GM23338 (cell line): ENCODE results near the gene CAMSAP3. TPM values are rescaled to one million over a fixed set of nuclear protein-coding genes. Genes with fewer than 3 reads are reported as not detected.

Experiments
- ATAC-seq: fragments of 200-7000 bp; cut with Tn5 transposase; 3 replicates; pipeline ENCODE4 v1.9.1; 2020
- DNase-seq: peaks from one replicate; pipeline ENCODE4 v3.0.0-alpha.2; 2015; ENCODE audit warnings: low spot score
- H2AFZ ChIP-seq: fragments of 200-600 bp; sonication (generic); 2 replicates; pipeline ENCODE4 v1.8.0; 2016; ENCODE audit warnings: antibody characterized with exemption, mild to moderate bottlenecking, moderate library complexity
- H3F3A ChIP-seq: fragments of 200-600 bp; sonication (generic); replicated peaks from 2 replicates; pipeline ENCODE4 v1.8.0; 2017; ENCODE audit warnings: antibody characterized with exemption, mixed run types, low read depth
- H3K27ac ChIP-seq: fragments of 200-600 bp; sonication (generic); 2 replicates; pipeline ENCODE4 v1.6.1; 2016; ENCODE audit warnings: low read depth
- H3K27me3 ChIP-seq: fragments of 200-600 bp; sonication (generic); 2 replicates; pipeline ENCODE4 v1.8.0; 2016; ENCODE audit warnings: mild to moderate bottlenecking, mixed run types, moderate library complexity; ENCODE audit not compliant: insufficient read depth
- H3K36me3 ChIP-seq: fragments of 200-600 bp; sonication (generic); 2 replicates; pipeline ENCODE4 v1.8.0; 2016; ENCODE audit warnings: mild to moderate bottlenecking; ENCODE audit not compliant: insufficient read depth
- H3K4me1 ChIP-seq: fragments of 200-600 bp; sonication (generic); 2 replicates; pipeline ENCODE4 v1.8.0; 2016; ENCODE audit warnings: mild to moderate bottlenecking, moderate library complexity; ENCODE audit not compliant: insufficient read depth
- H3K4me2 ChIP-seq: fragments of 200-600 bp; sonication (generic); 2 replicates; pipeline ENCODE4 v1.7.1; 2017; ENCODE audit warnings: mixed run types
- H3K4me3 ChIP-seq: fragments of 200-600 bp; sonication (generic); 2 replicates; pipeline ENCODE4 v1.6.1; 2016; ENCODE audit warnings: mixed run types
- H3K79me2 ChIP-seq: fragments of 200-600 bp; sonication (generic); replicated peaks from 2 replicates; pipeline ENCODE4 v1.8.0; 2017; ENCODE audit warnings: mild to moderate bottlenecking; ENCODE audit not compliant: insufficient read depth
- H3K9me2 ChIP-seq: fragments of 200-600 bp; sonication (generic); 2 replicates; pipeline ENCODE4 v1.8.0; 2017; ENCODE audit not compliant: insufficient read depth
- H4K20me1 ChIP-seq: fragments of 200-600 bp; sonication (generic); replicated peaks from 2 replicates; pipeline ENCODE4 v1.8.0; 2017; ENCODE audit warnings: mild to moderate bottlenecking; ENCODE audit not compliant: insufficient read depth
- H3K27ac Mint-ChIP-seq: 2 replicates; pipeline ENCODE4 v1.8.0; 2020; ENCODE audit warnings: inconsistent platforms, mild to moderate bottlenecking, moderate library complexity, mixed read lengths
- H3K27me3 Mint-ChIP-seq: 3 replicates; pipeline ENCODE4 v1.8.0; 2022; ENCODE audit warnings: low read depth, mild to moderate bottlenecking, moderate library complexity, mixed read lengths, inconsistent platforms; ENCODE audit not compliant: insufficient read depth, poor library complexity
- H3K36me3 Mint-ChIP-seq: 3 replicates; pipeline ENCODE4 v1.8.0; 2021; ENCODE audit warnings: low read depth, mild to moderate bottlenecking, inconsistent platforms, moderate library complexity, mixed read lengths
- H3K4me1 Mint-ChIP-seq: 3 replicates; pipeline ENCODE4 v1.8.0; 2020; ENCODE audit warnings: mild to moderate bottlenecking, inconsistent platforms, mixed read lengths
- H3K4me3 Mint-ChIP-seq: 3 replicates; pipeline ENCODE4 v1.8.0; 2021; ENCODE audit warnings: moderate library complexity, mild to moderate bottlenecking, inconsistent platforms, mixed read lengths
- H3K9me3 Mint-ChIP-seq: 3 replicates; pipeline ENCODE4 v1.8.0; 2020; ENCODE audit warnings: moderate library complexity, mild to moderate bottlenecking, inconsistent platforms, mixed read lengths
- CREB1 ChIP-seq: fragments of 250-450 bp; sonication (Bioruptor Pico); IDR thresholded peaks from 2 replicates; pipeline ENCODE4 v1.5.0; 2020; ENCODE audit warnings: low read depth, mild to moderate bottlenecking, moderate library complexity
- EZH2 ChIP-seq: fragments of 200-600 bp; sonication (generic); IDR thresholded peaks from one replicate; pipeline ENCODE4 v1.8.0; 2017; ENCODE audit warnings: antibody characterized with exemption, mild to moderate bottlenecking, low read depth; ENCODE audit not compliant: unreplicated experiment
- EZH2phosphoT487 ChIP-seq: fragments of 200-600 bp; sonication (generic); IDR thresholded peaks from one replicate; pipeline ENCODE4 v1.8.1; 2018; ENCODE audit warnings: antibody characterized with exemption; ENCODE audit not compliant: unreplicated experiment
- NANOG ChIP-seq: IDR thresholded peaks from 2 replicates; pipeline ENCODE4 v1.6.1; 2016; ENCODE audit warnings: antibody characterized with exemption, borderline replicate concordance
- STAT1 ChIP-seq: IDR thresholded peaks from one replicate; pipeline ENCODE4 v1.6.1; 2016; ENCODE audit warnings: antibody characterized with exemption; ENCODE audit not compliant: unreplicated experiment
- ZNF114 ChIP-seq: fragments of 250-450 bp; sonication (Bioruptor Pico); IDR thresholded peaks from 2 replicates; pipeline ENCODE4 v1.5.0; 2020; ENCODE audit warnings: mild to moderate bottlenecking, moderate library complexity
- ZNF331 ChIP-seq: fragments of 250-450 bp; sonication (Bioruptor Pico); IDR thresholded peaks from 2 replicates; pipeline ENCODE4 v1.5.0; 2020; ENCODE audit warnings: low read depth, mild to moderate bottlenecking, moderate library complexity
- ZNF462 ChIP-seq: fragments of 250-450 bp; sonication (Bioruptor Pico); IDR thresholded peaks from 2 replicates; pipeline ENCODE4 v1.5.0; 2020; ENCODE audit warnings: mild to moderate bottlenecking, moderate library complexity
- polyA plus RNA-seq: library from polyadenylated mRNA; unstranded; fragments of >200 nt; fragmentation: Nextera tagmentation; extraction: Ambion mirVana; gene quantifications from 2 replicates; pipeline ENCODE4 v1.2.1, GENCODE V29; 2016
- total RNA-seq: library from RNA; depleted of rRNA; stranded (reverse); fragments of >200 nt; shearing (Covaris generic); gene quantifications from 2 replicates; pipeline ENCODE4 v1.2.3, GENCODE V29; 2014

CAMSAP3 gene
- total and polyA plus RNA-seq, 2 experiments from 2014 or later = 6.4 to 32.2 TPM

GRCh38 chr19:7545904-7546303 lies 49.8 kb upstream of the CAMSAP3 start (continued):
- TF ChIP-seq EZH2 = no peak
- TF ChIP-seq EZH2phosphoT487 = no peak
- TF ChIP-seq ZNF462 (CRISPR knock-in tag) = no peak
- TF ChIP-seq ZNF331 (CRISPR knock-in tag) = no peak
- no peak for TF ChIP-seq CREB1 (CRISPR knock-in tag)
- no peak for TF ChIP-seq STAT1
- TF ChIP-seq NANOG = no peak

GRCh38 chr19:7547159-7547558 lies 48.5 kb upstream of the CAMSAP3 start:
- peaks cover 9% of the 10 kb centered on the region for H3K27me3 Mint-ChIP-seq
- Histone ChIP-seq H3K9me2 (no peaks in the 10 kb centered on the region), H3K36me3 (no peaks in the 10 kb centered on the region), H4K20me1 (no peaks in the 10 kb centered on the region), H3K4me3 (no peak overlapping the region), H3F3A (no peaks in the 10 kb centered on the region), H3K79me2 (no peaks in the 10 kb centered on the region), H3K4me1 (peaks cover 3% of the 10 kb centered on the region; the same call in 1 of the 2 replicates), H2AFZ (no peak overlapping the region), H3K27ac (no peak overlapping the region), H3K27me3 (no peaks in the 10 kb centered on the region), H3K4me2 (no peak overlapping the region)
- ATAC-seq = no peak
- no peak overlapping the region for H3K4me3 Mint-ChIP-seq
- H3K9me3 Mint-ChIP-seq = no peaks in the 10 kb centered on the region
- DNase-seq = no peak
- peaks cover 3% of the 10 kb centered on the region; the same call in 2 of the 3 replicates for H3K4me1 Mint-ChIP-seq
- H3K36me3 Mint-ChIP-seq = peaks cover 11% of the 10 kb centered on the region
- no peak overlapping the region for H3K27ac Mint-ChIP-seq
- TF ChIP-seq ZNF114 (CRISPR knock-in tag) (no peak), EZH2 (no peak), ZNF331 (CRISPR knock-in tag) (no peak), ZNF462 (CRISPR knock-in tag) (no peak)
